ENCODE data around the gene NSUN2. TPM values are rescaled to one million over a fixed set of nuclear protein-coding genes. Genes with fewer than 3 reads are reported as not detected.

Gene NSUN2
- polyA plus RNA-seq, 1 donor from 2014 or later, result 47.5 TPM

- TF ChIP-seq CTCF (IDR thresholded peaks at IDR 0.05; ENCODE audit: poor library complexity, severe bottlenecking) (no peak), EP300 (conservative IDR thresholded peaks at IDR 0.05; ENCODE audit: poor library complexity, severe bottlenecking) (no peak), TAF1 (IDR thresholded peaks at IDR 0.05; ENCODE audit: low read depth) (no peak), POLR2AphosphoS5 (IDR thresholded peaks at IDR 0.05) (no peak), RAD21 (conservative IDR thresholded peaks at IDR 0.05) (no peak), MXI1 (conservative IDR thresholded peaks at IDR 0.05; ENCODE audit: poor library complexity, severe bottlenecking) (no peak), EZH2 (IDR thresholded peaks at IDR 0.05; ENCODE audit: borderline replicate concordance, insufficient read depth, low read length, poor library complexity, severe bottlenecking) (no peak), SMC3 (conservative IDR thresholded peaks at IDR 0.05; ENCODE audit: poor library complexity) (no peak)
- TF ChIP-seq, protein P1, sequence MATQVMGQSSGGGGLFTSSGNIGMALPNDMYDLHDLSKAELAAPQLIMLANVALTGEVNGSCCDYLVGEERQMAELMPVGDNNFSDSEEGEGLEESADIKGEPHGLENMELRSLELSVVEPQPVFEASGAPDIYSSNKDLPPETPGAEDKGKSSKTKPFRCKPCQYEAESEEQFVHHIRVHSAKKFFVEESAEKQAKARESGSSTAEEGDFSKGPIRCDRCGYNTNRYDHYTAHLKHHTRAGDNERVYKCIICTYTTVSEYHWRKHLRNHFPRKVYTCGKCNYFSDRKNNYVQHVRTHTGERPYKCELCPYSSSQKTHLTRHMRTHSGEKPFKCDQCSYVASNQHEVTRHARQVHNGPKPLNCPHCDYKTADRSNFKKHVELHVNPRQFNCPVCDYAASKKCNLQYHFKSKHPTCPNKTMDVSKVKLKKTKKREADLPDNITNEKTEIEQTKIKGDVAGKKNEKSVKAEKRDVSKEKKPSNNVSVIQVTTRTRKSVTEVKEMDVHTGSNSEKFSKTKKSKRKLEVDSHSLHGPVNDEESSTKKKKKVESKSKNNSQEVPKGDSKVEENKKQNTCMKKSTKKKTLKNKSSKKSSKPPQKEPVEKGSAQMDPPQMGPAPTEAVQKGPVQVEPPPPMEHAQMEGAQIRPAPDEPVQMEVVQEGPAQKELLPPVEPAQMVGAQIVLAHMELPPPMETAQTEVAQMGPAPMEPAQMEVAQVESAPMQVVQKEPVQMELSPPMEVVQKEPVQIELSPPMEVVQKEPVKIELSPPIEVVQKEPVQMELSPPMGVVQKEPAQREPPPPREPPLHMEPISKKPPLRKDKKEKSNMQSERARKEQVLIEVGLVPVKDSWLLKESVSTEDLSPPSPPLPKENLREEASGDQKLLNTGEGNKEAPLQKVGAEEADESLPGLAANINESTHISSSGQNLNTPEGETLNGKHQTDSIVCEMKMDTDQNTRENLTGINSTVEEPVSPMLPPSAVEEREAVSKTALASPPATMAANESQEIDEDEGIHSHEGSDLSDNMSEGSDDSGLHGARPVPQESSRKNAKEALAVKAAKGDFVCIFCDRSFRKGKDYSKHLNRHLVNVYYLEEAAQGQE (IDR thresholded peaks at IDR 0.05; ENCODE audit: borderline replicate concordance), result no peak
- no peaks in the 10 kb centered on the region for H3K9me3 ChIP-seq (ENCODE audit: low read length)
- H3F3A ChIP-seq (ENCODE audit: insufficient read depth, low read length, poor library complexity, severe bottlenecking), result no peaks in the 10 kb centered on the region
- no peak overlapping the region for H2AFZ ChIP-seq (ENCODE audit: low read depth, low read length)
- no peaks in the 10 kb centered on the region for H4K20me1 ChIP-seq (ENCODE audit: insufficient read depth)
- no peak overlapping the region for H3K4me3 ChIP-seq (ENCODE audit: low read length)
- H3K36me3 ChIP-seq (ENCODE audit: insufficient read depth, low read length), result no peaks in the 10 kb centered on the region
- H3K9me2 ChIP-seq (ENCODE audit: insufficient read depth, low read length), result no peaks in the 10 kb centered on the region
- H3K27me3 ChIP-seq (ENCODE audit: insufficient read depth, low read depth, low read length), result peaks cover 17% of the 10 kb centered on the region
- H3K79me2 ChIP-seq (replicated peaks; ENCODE audit: insufficient read depth, low read length), result no peaks in the 10 kb centered on the region
- no peak overlapping the region for H3K4me2 ChIP-seq (ENCODE audit: low read length)
- no peak overlapping the region for H3K9ac ChIP-seq (ENCODE audit: low read length)
- H3K27ac ChIP-seq (ENCODE audit: low read length), result no peak overlapping the region
Observed at GRCh38 chr5:6587171-6587570, 45.7 kb downstream of the NSUN2 start.

DNA sequence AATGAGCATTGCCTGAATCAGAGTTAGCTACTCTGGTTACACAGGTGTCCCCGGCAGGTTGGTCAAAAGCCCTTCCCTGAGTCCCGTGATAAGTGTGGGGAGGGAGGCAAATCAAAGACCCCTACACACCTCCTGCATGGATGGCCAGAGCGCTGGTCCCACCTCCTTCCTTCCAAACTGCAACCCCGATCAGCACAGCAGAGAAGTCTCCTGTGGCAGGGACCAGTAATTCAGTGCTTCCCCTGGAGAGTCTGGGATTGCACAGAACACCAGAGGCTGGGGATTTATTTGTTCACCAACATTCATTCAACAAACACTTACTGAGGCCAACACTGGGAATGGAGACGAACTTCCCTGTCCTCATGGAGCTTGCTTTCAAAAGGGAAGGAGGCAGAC lies 46.2 kb downstream of the NSUN2 start:
- no peak overlapping the region for H3K4me2 ChIP-seq (ENCODE audit: low read length)
- no peaks in the 10 kb centered on the region for H3K36me3 ChIP-seq (ENCODE audit: insufficient read depth, low read length)
- no peaks in the 10 kb centered on the region for H3K79me2 ChIP-seq (replicated peaks; ENCODE audit: insufficient read depth, low read length)
- H3K9me3 ChIP-seq (ENCODE audit: low read length), result no peaks in the 10 kb centered on the region
- TF ChIP-seq MXI1 (conservative IDR thresholded peaks at IDR 0.05; ENCODE audit: poor library complexity, severe bottlenecking) (no peak), EP300 (conservative IDR thresholded peaks at IDR 0.05; ENCODE audit: poor library complexity, severe bottlenecking) (no peak), RAD21 (conservative IDR thresholded peaks at IDR 0.05) (no peak), EZH2 (IDR thresholded peaks at IDR 0.05; ENCODE audit: borderline replicate concordance, insufficient read depth, low read length, poor library complexity, severe bottlenecking) (no peak), POLR2AphosphoS5 (IDR thresholded peaks at IDR 0.05) (no peak), SMC3 (conservative IDR thresholded peaks at IDR 0.05; ENCODE audit: poor library complexity) (no peak), TAF1 (IDR thresholded peaks at IDR 0.05; ENCODE audit: low read depth) (no peak), CTCF (IDR thresholded peaks at IDR 0.05; ENCODE audit: poor library complexity, severe bottlenecking) (no peak)
- TF ChIP-seq, protein P1 (IDR thresholded peaks at IDR 0.05; ENCODE audit: borderline replicate concordance), result no peak
- H3F3A ChIP-seq (ENCODE audit: insufficient read depth, low read length, poor library complexity, severe bottlenecking), result no peaks in the 10 kb centered on the region
- H3K27ac ChIP-seq (ENCODE audit: low read length), result no peak overlapping the region
- H3K4me3 ChIP-seq (ENCODE audit: low read length), result no peak overlapping the region
- no peak overlapping the region for H3K9ac ChIP-seq (ENCODE audit: low read length)
- no peaks in the 10 kb centered on the region for H4K20me1 ChIP-seq (ENCODE audit: insufficient read depth)
- H3K27me3 ChIP-seq (ENCODE audit: insufficient read depth, low read depth, low read length), result peaks cover 17% of the 10 kb centered on the region
- no peaks in the 10 kb centered on the region for H3K9me2 ChIP-seq (ENCODE audit: insufficient read depth, low read length)
- no peak overlapping the region for H2AFZ ChIP-seq (ENCODE audit: low read depth, low read length)

All from neural cell (in vitro differentiated cells).